Fibroblast of villous mesenchyme (primary cell): ENCODE data around the gene PLEKHD1. TPM values are rescaled to one million over a fixed set of nuclear protein-coding genes. Genes with fewer than 3 reads are reported as not detected.

Source experiments
- DNase-seq: peaks from one replicate; pipeline ENCODE4 v3.0.0-alpha.2; 2010; ENCODE audit warnings: low read depth
- H3K4me3 ChIP-seq: 2 replicates; pipeline ENCODE4 v1.5.1; 2011; ENCODE audit warnings: low read depth, mild to moderate bottlenecking, low read length
- total RNA-seq: library from RNA; depleted of rRNA; stranded (reverse); fragments of >200 nt; gene quantifications from 2 replicates; pipeline ENCODE4 v1.2.3, GENCODE V29; 2012
- TF ChIP-seq, protein P1 (sequence below): IDR thresholded peaks from 2 replicates; pipeline ENCODE4 v1.5.1; 2012; ENCODE audit warnings: low read depth, mild to moderate bottlenecking, low read length; ENCODE audit not compliant: insufficient read depth

Gene PLEKHD1
- total RNA-seq, 1 donor = not detected

DNA sequence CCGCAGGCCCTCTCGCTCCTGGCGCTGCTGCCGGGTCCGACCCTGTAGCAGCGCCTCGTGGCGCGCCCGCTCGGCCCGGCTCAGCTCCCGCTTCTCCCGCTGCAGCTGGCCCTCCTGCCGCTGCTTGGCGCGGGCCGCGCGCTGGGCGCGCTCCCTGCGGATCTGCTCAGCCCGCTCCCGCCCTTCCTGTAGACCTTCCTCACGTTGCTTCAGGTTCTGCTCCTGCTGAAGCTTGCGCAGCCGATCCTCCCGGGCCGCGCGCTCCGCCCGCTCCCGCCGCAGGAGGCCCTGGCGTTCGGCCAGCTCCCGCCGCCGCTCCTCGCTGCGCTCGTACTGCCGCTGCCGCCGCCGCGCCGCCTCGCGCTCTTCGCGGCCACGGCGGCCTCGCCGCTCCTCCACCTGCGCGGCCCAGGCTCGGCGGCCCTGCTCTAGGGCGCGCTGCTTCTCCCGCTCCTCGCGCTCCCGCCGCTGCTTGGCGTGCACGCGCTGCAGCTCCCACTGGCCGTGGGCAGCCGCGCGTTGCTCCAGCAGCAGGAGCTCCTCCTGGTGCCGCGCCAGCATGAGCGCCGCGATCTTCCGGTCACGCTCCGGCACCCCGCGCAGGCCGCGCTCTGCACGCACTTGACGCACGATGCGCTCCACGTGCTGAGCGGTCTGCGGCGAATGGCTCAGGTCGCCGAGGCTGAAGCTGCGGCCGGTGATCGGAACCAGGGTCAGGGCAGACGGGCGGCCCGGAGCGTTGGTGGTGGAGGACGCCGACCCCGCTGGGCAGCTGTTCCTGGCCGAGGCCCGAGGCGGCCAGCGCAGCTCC is 87.7 kb downstream of the PLEKHD1 start:
- no peak for DNase-seq
- TF ChIP-seq, protein P1, sequence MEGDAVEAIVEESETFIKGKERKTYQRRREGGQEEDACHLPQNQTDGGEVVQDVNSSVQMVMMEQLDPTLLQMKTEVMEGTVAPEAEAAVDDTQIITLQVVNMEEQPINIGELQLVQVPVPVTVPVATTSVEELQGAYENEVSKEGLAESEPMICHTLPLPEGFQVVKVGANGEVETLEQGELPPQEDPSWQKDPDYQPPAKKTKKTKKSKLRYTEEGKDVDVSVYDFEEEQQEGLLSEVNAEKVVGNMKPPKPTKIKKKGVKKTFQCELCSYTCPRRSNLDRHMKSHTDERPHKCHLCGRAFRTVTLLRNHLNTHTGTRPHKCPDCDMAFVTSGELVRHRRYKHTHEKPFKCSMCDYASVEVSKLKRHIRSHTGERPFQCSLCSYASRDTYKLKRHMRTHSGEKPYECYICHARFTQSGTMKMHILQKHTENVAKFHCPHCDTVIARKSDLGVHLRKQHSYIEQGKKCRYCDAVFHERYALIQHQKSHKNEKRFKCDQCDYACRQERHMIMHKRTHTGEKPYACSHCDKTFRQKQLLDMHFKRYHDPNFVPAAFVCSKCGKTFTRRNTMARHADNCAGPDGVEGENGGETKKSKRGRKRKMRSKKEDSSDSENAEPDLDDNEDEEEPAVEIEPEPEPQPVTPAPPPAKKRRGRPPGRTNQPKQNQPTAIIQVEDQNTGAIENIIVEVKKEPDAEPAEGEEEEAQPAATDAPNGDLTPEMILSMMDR = no peak

GRCh38 chr14:69572841-69573135 is 88.3 kb downstream of the PLEKHD1 start:
- DNase-seq = no peak
- H3K4me3 ChIP-seq = no peak overlapping the region
- TF ChIP-seq, protein P1 = no peak

More for the DNA sequence above, 87.7 kb downstream of the PLEKHD1 start:
- no peak overlapping the region for H3K4me3 ChIP-seq

DNA sequence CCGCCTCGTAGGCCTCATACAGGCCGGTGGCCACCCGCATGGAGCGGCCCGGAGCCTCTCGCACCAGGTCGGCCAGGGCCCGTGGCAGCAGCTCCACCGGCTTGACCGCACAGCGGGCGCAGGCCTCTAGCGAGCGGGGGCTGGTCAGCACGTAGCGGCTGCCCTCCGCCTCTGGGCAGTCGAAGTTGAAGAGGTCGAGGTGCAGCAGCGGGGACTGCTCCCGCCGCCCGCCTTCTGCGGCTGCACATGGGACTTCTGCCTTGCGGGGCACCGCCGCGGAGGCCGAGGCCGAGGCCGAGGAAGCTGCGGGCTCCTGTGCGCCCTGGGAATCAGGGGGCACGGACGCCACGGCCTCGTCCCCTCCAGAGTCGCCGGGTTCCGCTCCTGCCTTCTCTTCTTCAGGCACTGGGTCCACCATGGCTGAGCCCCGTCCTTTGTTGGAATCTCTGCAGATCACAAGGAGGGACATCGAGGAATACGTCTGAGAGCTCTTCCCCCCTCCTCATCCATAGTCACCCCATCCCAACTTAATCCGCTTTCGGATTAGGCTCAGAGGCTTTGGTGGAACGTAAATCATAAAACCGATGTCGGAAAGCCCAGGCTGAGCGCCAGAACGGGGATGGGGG is 88.8 kb downstream of the PLEKHD1 start:
- no peak overlapping the region for H3K4me3 ChIP-seq
- DNase-seq = no peak
- TF ChIP-seq, protein P1 = no peak

DNA sequence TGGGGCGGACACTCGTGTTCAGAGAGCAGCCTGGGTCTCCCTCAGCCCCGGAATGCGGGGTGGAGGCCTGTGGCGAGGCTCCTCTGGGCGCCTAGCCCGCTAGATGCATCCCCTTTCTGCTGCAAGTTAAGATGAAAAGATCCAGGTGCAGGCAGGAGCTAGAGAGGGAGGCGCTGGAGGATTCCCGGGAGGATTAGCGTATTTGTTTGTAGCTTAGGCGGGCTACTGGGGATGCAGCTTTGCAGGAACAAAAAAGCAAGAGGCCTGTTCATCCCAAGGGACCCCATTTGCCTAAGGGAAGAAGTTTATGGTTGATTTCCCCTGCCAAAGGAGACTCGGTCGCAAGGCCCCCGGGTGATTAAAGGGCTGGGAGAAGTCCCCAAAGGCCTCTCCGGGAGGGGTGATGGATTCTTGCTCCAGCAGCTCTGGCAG is 89.3 kb downstream of the PLEKHD1 start:
- TF ChIP-seq, protein P1 = no peak
- no peak overlapping the region for H3K4me3 ChIP-seq
- no peak for DNase-seq

DNA sequence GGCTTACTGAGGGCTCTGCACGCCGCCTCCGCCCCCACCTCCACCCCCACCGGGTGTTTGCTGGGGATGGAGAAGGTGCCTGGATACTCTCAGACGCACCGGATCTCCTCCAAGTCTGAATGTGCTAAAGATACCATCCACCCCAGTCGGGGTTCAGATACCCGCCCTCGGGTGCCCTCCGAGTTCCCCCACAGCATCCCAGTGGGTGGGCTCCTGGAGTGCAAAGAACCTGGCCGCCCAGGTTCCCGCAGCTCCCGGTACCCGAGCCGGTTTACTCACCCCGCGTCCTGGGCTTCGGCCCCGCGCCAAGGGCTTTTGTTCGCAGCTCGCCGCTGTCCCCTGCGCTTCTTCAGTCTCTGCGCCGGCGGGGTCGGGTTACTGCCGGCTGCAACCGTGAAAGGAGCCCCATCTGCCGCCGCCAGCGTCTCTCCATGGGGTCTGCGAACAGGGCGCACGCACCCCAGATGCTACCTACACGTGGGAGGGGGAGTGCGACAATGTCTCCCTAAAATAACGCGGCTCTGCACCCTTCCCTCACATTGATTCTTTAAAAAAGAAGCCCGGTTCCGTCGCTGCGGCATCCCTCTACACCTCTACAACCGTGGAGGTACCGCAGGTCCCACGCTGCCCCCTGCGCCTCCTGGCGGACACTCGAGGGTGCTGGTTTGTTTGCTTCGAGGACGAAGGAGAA is 89.9 kb downstream of the PLEKHD1 start, which contains the start of gene CCDC177:
TSS of gene CCDC177 (minus strand) at position 609 of the 691 bp plus-strand sequence. CDS start 1,249 bp downstream, outside the sequence.
- TF ChIP-seq, protein P1 = peak; percentile 92
- peak; percentile 39 for DNase-seq
- no peak within 1 kb of the TSS for H3K4me3 ChIP-seq

- TF ChIP-seq, protein P1 = no peak
- H3K4me3 ChIP-seq = no peak overlapping the region
- no peak for DNase-seq
These were observed 90.4 kb downstream of the PLEKHD1 start for GRCh38 chr14:69574954-69575295.
